Left forelimb (tissue), 1 donor: Measurements from ENCODE around the gene EPX.
"Not testable (repeated sequence)": the region's sequence is repeated elsewhere in the genome, so short reads cannot be mapped to it uniquely, and the experiment has no call there.

ENCODE experiments used
- DNase-seq: peaks from one replicate; pipeline ENCODE4 v3.0.0-alpha.2; 2018; ENCODE audit warnings: low spot score

EPX gene

GRCh38 chr17:58192612-58193011, at the start of gene EPX:
Gene EPX (plus strand): TSS chr17:58192726. CDS start chr17:58192847, 121 bp downstream.
- DNase-seq: no peak

- DNase-seq: not testable (repeated sequence)
Observed at GRCh38 chr17:58143335-58143734, 49.2 kb upstream of the EPX start.

DNA sequence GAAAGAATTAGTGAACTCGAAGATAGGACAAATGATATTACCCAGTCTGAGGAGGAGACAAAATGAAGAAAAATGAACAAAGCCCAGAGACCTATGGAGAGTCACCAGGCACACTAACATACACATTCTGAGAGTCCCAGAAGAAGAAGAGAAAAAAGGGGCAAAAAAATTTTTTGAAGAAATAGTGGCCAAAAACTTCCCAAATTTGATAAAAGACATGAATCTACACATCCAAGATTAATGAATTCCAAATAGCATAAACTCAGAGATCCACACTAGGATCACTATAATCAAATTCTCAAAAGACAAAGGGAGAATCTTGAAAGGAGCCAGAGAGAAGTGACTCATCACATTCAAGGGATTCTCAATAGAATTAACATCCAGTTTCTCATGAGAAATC, 47.7 kb upstream of the EPX start:
- DNase-seq: no peak

DNA sequence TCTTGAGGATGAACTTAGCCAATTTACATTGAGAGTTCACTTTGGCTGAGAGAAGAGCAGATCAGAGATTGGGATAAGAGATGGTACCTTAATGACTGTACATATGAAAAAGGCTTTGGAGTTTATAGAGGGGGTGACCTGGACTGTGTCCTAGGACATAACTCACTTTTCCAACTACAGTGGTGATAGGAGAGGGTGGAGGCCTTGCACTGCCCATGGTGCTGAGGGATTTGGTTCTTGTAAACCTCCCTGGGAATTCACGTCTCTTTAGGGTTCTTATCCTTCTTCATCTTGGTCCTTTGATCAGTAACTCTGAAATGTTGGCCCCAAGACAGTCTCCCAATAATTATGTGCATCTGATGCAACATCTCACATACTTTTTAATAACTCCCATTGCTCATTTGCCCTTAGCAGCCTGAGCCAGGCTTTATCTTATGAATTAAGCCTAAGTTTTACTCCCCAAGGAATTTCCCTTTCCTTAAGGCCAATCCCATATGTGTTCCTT, 44.5 kb upstream of the EPX start, which contains the start of gene OR4D1:
OR4D1 (plus strand) TSS at position 455 of the 505 bp plus-strand sequence. CDS start 6,770 bp downstream, outside the sequence.
- DNase-seq: no peak

- no peak for DNase-seq
Observed at GRCh38 chr17:58148609-58149008, 43.9 kb upstream of the EPX start.

- DNase-seq: no peak
Observed at GRCh38 chr17:58150394-58150793, 42.1 kb upstream of the EPX start.

DNA sequence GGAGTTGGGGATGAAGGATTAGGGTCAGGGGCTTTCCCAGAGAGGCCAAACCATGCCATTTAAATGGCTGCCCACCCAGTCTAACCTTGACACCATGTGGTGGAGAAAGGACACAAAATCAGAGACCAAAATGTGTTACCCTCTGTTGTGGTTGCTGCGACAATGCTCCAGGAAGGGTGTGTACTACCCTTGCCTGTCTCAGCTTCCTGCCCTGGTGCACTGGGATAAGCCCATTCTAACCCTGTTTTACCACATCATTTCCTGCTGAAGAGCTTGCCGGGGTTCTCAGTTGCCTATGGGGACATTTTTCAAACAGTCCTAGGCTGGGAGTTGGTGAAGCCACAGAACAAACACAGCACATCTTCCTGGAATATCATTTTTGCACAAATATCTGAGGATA, 39.5 kb upstream of the EPX start:
- DNase-seq: no peak

- no peak for DNase-seq
Observed at GRCh38 chr17:58153671-58154070, 38.9 kb upstream of the EPX start.

GRCh38 chr17:58156839-58157803, 35.4 kb upstream of the EPX start:
- DNase-seq: no peak

GRCh38 chr17:58158181-58158580, 34.3 kb upstream of the EPX start:
- DNase-seq: no peak

- no peak for DNase-seq
Observed at GRCh38 chr17:58161566-58161965, 31.0 kb upstream of the EPX start.

DNA sequence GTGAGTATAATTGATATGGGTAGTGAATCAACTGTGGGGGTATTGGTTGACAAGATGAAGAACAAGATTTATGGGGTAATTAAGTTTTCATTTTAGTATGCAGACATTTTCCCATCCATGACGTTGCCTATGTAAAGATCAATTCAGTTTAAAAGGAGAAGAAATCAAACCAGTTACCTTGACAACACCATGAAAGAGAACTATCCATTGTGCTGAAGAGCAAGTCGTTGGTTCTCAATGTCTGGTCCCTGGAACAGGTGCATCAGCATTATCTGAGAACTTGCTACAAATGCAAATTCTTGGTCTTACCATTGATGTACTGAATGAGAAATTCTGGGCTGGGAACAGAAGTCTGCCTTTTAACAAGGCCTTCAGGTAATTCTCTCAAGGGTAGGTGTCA, 26.5 kb upstream of the EPX start:
- DNase-seq: no peak

DNA sequence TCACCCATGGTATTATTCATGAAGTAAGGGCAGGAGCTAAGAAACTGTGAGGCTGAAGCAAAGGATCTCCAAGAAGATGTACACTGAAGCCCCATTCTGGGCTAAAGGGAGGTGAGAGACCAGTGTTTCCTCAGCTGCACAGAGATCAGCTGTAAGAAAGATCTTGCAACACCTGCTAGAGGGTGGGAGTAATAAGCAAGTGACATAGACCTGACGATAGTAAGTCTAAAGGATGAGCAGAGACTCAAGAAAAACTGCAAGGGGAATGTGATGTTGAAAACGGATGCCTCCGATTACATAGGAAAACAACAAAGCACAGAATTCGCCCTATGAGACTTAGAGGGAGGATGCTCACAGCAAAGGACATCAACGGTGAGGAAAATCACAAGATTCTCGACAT, 25.8 kb upstream of the EPX start, which contains the start of gene OR4D2:
OR4D2 (plus strand) TSS at position 301 of the 400 bp plus-strand sequence. CDS start 2,674 bp downstream, outside the sequence.
- no peak for DNase-seq

DNA sequence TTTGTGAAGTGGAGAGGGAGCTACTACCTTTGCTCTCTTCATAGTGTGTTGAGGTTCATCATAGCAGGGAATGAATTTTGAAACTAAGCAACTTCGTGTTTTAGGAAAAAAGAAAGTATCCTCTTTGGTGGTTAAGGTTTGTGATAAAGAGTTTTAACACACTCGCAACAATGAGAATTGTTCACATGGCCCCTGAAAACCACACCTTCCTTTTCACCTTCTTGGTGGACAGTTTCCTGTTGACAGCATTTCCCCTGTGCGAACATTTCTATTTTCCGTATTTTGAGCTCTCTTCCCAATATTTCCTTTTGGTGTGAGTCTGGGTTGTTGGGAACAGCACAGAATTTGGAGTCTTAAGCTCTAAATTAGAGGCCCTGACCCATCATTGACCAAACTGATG, 21.9 kb upstream of the EPX start:
- DNase-seq: no peak

DNA sequence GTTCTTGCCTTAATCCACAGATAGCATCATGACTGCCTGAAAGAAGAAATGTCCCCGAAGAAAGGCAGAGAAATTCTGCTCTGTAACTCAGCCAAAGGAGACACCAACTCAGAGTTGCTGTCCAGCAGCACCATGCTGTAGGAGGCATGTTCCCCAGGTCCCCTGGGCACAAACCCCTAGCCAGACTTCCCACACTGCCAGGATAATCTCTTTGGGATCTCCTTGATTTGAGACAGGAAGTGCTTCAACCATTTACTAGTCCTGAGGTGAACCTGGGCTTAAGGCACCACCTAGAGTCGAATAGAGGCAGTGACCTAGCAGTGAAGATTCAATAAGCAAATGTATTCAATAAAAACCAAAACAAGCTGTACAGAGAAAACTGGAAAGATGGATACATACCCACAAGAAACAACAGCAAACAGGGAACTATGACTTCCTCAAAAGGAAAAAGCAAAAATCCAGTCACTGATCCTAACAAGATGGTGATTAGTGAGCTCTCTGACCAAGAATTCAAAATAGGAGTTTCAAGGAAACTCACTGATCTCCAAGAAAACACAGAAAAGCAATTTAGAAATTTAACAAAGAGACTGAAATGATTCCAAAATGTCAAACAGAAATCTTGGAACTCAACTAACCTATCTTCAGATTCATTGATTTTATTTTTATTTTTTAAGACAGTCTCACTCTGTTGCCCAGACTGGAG, 20.0 kb upstream of the EPX start:
- no peak for DNase-seq

DNA sequence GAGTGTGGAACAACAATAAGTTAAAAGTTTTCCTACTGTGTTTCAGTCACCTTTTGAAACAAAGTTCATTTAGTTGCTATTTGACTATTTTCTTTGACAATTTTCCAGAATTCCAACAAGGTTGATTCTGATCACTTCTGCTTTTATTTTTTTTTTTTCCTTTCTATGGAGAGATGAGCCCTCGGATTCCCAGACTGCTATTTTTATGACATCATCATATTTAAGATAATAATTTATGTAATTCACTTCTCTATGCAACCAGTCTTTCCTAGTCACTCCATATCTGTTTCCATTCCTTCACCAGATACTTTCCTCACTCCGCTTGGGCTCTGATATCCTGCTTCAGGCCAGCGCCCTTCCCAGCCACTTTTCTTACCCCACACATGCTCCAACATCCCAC, 17.7 kb upstream of the EPX start:
- DNase-seq: no peak

DNA sequence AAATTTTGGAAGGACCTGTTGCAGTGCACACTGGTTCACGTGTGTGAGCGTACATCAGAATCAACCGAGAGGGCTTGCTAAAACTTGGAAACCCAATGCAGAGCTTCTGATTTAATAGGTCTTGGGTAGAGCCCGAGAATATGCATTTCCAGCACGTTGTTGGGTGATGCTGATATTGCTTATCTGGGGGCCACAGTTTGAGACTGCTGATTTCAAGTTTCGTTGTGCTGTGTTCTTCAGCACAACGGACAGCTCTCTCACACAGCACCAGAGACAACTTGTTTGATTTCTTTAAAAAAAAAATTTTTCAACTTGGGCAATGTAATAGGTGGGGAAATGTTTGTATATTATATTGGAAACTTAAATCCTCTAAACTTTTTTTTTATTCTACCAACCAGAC, 16.3 kb upstream of the EPX start:
- no peak for DNase-seq

DNA sequence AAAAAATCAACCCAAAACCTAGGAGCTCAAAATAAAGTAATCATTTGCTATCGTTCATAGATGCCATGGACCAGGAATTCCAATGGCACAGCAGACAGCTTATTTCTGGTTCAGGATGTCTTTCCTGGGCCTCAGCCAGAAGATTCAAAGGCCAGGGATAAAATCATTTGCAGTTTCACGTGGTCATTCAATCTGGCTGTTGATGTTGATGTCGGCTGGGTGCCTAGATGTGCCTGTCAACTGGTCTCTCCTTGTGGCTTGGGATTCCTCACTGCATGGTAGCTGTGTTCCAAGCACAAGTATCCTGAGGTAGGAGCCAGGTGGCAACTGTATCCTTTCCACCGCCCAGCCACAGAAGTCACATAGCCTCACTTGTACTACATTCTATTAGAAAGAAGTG, 10.7 kb upstream of the EPX start:
- DNase-seq: no peak

- DNase-seq: no peak
Observed at GRCh38 chr17:58183514-58183913, 9.0 kb upstream of the EPX start.

DNA sequence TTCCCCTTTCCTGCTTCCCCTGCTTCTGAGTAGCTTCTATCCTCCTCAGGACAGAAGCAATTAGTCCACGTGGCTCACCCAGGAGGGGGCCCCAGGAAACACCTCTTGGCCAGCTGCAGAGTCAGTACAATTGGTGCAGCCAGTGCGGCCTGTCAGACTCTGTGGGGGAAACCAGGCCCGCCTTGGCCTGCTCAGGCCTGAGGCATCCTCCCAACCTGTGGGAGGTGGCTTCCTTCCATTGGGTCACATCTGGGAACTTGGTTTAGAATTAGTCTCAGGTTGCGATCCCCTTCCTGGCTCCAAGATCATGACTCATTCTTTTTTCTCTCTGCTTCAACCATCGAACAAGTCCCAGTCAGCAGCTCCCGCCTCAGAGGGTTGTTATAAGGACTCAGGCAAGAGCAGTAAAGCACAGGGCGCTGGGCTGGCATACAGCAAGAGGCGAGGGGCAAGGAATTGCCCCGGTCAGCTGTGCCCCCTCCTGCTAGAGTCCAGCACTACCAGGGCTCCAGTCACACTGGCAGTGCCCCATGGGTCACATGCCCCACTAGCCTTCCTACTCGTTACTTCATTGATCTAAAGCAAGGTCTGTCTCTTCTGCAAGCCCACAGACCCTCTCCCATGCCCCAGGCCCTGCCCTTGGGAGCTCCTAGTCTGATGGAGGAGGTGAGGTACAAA, 8.1 kb upstream of the EPX start:
- no peak for DNase-seq

DNA sequence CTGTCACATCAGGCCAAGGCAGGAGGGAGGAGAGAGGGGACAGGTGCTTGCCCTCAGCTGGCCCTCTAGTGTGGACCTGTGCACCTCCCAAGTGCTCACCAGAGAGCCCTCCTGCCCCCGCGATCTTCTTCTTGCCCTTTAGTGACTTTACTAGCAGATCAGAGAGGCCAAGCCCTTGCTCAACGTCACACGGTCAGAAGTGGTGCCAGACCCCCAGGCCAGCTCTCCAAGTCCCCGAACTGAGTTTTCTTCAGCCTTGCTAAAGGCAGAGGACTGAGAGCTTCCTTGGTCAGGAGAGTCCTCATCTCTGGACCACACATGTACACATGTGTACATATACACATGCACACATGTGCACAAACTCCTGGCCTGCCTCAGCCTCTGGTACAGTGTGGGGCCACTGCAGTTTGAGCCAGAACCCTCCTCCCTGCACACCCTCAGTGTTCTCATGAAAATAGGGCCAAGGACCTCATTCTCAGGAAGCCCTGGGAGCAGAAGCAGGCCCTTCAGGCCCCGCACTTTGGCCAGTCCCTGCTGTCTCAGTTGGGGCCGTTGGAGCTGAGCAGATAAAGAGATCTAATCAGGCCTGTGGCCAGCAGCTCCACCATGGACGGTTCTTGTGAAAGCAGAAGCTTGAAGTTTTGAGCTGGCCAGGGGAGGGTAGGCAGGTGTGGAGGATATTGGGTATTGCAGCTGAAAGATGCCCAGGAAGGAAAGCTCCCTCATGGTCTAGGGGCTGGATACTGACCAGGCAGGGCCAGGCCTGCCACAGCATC, 7.4 kb upstream of the EPX start:
- no peak for DNase-seq
